ENCODE measurements around the gene SMARCC1.

Gene SMARCC1

GRCh38 chr3:47540281-47540680 is 241.4 kb downstream of the SMARCC1 start:
- DNase-seq (ENCODE audit: low spot score) = no peak

GRCh38 chr3:47536967-47537366 is 244.7 kb downstream of the SMARCC1 start:
- no peak for DNase-seq (ENCODE audit: low spot score)

GRCh38 chr3:47536221-47536891 is 245.3 kb downstream of the SMARCC1 start:
- no peak for DNase-seq (ENCODE audit: low spot score)
